ENCODE data around the gene DPYSL4. TPM values are rescaled to one million over a fixed set of nuclear protein-coding genes. Genes with fewer than 3 reads are reported as not detected.

Gene DPYSL4
- total RNA-seq, 1 experiment from 2014 or later, result 26.3 TPM

- Histone ChIP-seq H2AK5ac (ENCODE audit: insufficient read length, low read length) (no peak overlapping the region), H3K4me2 (ENCODE audit: insufficient read depth, insufficient read length, low read length) (no peak overlapping the region), H4K5ac (ENCODE audit: insufficient read length, low read depth, low read length) (no peak overlapping the region), H3K14ac (ENCODE audit: insufficient read depth, low read length) (no peak overlapping the region; the same call in 1 of the 2 replicates), H2BK5ac (ENCODE audit: insufficient read length, low read length) (no peak overlapping the region), H3K4ac (ENCODE audit: low read depth, low read length) (no peak overlapping the region), H3T11ph (ENCODE audit: low read length) (no peak overlapping the region), H2BK12ac (ENCODE audit: insufficient read length, low read depth, low read length) (no peak overlapping the region), H3K79me2 (ENCODE audit: insufficient read depth, low read length) (no peaks in the 10 kb centered on the region), H3K27ac (ENCODE audit: insufficient read length, low read depth, low read length) (no peak overlapping the region), H2AFZ (ENCODE audit: low read length) (no peak overlapping the region), H4K91ac (ENCODE audit: insufficient read length, low read depth, low read length) (no peak overlapping the region), H3K56ac (ENCODE audit: insufficient read length, low read depth, low read length) (no peak overlapping the region), H3K9ac (ENCODE audit: extremely low read depth, insufficient read length, low read length) (no peak overlapping the region), H2BK15ac (ENCODE audit: low read depth, low read length) (no peak overlapping the region), H3K23me2 (ENCODE audit: insufficient read length, low read depth, low read length, poor library complexity, severe bottlenecking) (no peaks in the 10 kb centered on the region), H2BK20ac (ENCODE audit: low read depth, low read length, poor library complexity, severe bottlenecking) (no peak overlapping the region), H4K20me1 (ENCODE audit: control insufficient read depth, insufficient read depth, insufficient read length) (no peaks in the 10 kb centered on the region), H3K18ac (ENCODE audit: insufficient read length, low read depth, low read length) (no peak overlapping the region), H3K79me1 (ENCODE audit: insufficient read depth, low read depth, low read length, poor library complexity, severe bottlenecking) (no peaks in the 10 kb centered on the region), H2BK120ac (ENCODE audit: low read depth, low read length, poor library complexity, severe bottlenecking) (no peak overlapping the region), H3K9me3 (ENCODE audit: control insufficient read depth, low read depth, low read length) (no peaks in the 10 kb centered on the region), H3K27me3 (ENCODE audit: insufficient read depth, low read length) (no peaks in the 10 kb centered on the region), H3K23ac (ENCODE audit: insufficient read length, low read depth, low read length) (no peak overlapping the region), H4K8ac (replicated peaks; ENCODE audit: insufficient read length, low read depth, low read length) (no peak overlapping the region), H3K4me1 (ENCODE audit: insufficient read depth, low read length) (no peaks in the 10 kb centered on the region)
- peaks cover 0 to 8% of the 10 kb centered on the region in 2 experiments; a peak in 2 of 4 replicates for H3K4me1 Mint-ChIP-seq
- H3K27ac Mint-ChIP-seq, result no peak overlapping the region
- no peak for DNase-seq
- peaks cover 6 to 18% of the 10 kb centered on the region in 2 experiments for H3K9me3 Mint-ChIP-seq
- H3K27me3 Mint-ChIP-seq (ENCODE audit: low read depth), result peaks cover 32% of the 10 kb centered on the region
- H3K36me3 Mint-ChIP-seq (ENCODE audit: insufficient read depth in 1 of 3, low read depth in 3 of 3), result peaks cover 5 to 8% (median 5%) of the 10 kb centered on the region in 3 experiments; a peak in 5 of 7 replicates
- no peak overlapping the region for H3K4me3 Mint-ChIP-seq
- WGBS (ENCODE audit: extremely low coverage, insufficient read length, low lambda C conversion rate), result no CpG with 5 or more reads among the region's 46 CpGs
- TF ChIP-seq, protein P1, sequence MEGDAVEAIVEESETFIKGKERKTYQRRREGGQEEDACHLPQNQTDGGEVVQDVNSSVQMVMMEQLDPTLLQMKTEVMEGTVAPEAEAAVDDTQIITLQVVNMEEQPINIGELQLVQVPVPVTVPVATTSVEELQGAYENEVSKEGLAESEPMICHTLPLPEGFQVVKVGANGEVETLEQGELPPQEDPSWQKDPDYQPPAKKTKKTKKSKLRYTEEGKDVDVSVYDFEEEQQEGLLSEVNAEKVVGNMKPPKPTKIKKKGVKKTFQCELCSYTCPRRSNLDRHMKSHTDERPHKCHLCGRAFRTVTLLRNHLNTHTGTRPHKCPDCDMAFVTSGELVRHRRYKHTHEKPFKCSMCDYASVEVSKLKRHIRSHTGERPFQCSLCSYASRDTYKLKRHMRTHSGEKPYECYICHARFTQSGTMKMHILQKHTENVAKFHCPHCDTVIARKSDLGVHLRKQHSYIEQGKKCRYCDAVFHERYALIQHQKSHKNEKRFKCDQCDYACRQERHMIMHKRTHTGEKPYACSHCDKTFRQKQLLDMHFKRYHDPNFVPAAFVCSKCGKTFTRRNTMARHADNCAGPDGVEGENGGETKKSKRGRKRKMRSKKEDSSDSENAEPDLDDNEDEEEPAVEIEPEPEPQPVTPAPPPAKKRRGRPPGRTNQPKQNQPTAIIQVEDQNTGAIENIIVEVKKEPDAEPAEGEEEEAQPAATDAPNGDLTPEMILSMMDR (conservative IDR thresholded peaks at IDR 0.05), result peak; percentile 27; the same call in 2 of the 3 replicates
Observed at GRCh38 chr10:132169766-132170560, 16.8 kb upstream of the DPYSL4 start.

Measured in H9 (cell line).